Activated CD4-positive, alpha-beta T cell treated with anti-CD3 and anti-CD28 coated beads for 4 hours (primary cell): Measurements from ENCODE around the gene LINC00237.

Source experiments
- DNase-seq, 2 donors: peaks; one replicate each; pipeline ENCODE4 v3.0.0-alpha.2; 2020

LINC00237 gene

GRCh38 chr20:21092806-21093205 lies 13.4 kb downstream of the LINC00237 start:
- DNase-seq = no peak

DNA sequence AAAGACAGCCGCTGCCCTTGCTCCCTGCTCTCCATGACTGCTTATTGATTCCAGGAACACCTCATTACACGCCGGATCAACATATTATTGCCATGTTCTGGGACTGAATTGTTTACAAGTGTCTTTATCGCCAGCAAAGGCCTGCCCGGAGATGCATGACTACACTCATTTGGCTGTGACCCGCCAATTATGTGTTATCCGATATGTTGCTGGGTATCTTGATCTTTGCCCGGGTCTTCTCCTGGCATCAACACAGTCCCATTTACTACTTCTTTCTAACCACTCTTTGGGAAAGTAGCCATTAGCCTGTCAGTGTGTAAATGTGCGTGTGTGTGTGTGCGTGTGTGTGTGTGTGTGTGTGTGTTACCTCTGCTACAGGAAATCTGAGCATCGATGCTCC lies 15.4 kb downstream of the LINC00237 start:
- DNase-seq = no peak

DNA sequence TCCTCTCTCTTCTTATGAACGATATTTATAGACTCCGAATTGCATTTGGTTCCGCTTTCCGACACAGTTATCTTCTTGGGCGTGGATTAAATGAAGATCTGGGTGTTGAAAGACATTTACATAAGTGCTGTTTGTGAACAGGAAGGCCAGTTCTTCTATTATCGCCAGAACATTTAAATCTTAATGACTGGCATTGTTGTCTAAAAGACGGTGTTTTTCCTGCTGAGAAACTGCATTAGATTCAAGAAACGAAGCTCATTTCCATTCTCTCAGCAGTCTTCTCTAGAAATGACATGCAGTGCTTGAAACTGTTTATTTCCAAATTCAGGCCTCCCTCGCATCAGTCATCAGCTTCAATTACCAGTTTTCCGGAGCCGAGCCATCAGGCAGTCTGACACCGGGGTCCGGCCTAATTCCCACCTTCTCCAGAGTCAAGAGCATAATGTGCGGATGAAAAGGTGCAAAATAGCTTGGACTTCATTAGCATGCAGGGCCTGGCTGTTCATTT lies 16.0 kb downstream of the LINC00237 start:
- no peak for DNase-seq

- no peak for DNase-seq
Measured at GRCh38 chr20:21089391-21089790, 16.8 kb downstream of the LINC00237 start.

DNA sequence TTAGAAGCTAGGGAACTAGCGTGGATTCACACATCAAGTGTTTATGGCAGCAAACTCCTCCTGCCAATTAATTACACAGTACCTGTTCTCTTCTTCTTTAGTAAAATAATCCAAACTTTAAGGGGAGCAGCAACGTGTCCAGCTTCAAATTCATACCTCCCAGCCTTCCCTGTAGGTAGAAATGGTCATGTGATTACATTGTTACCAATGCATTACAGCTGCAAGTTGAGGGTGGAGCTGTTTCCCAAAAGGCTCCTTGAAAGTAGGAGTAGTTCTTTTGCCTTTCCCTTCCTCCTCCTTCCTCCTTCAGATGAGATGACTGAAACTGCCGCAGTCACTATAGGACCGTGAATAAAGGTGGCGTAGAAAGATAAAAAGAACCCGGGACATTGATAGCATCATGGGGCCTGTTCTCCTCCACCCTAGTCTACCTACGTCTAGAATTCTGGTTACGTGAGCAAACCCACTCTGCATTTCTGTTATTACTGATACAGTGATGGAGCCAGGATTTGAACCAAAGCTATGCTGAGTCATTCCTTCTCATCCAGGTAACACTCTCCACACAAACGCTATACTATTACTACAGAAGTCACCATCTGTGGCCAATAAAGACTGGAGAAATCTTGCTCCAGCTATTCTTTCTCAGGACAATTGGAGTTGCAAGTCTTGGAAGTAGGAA lies 18.2 kb downstream of the LINC00237 start:
- DNase-seq = no peak

DNA sequence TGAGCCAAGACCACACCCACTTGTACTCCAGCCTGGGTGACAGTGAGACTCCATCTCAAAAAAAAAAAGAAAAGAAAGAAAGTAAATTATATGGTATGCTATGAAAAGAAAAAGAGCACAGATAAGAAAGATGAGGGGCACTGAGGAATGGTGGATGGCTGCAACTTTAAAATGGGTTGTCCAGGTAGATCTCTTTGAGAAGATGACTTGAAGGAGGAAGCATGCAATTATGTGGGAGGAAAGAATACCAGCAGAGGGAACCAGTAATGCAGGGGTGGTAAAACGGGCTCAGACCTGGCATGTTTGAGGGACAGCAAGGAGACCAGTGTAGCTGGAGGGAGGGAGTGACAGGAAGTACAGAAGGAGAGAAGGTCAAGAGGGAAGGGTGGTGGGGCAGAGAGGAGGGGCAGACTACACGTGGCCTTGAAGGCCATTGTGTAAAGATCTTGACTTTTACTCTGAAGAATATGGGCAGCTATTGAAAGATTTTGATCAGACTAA lies 22.3 kb downstream of the LINC00237 start:
- no peak for DNase-seq

DNA sequence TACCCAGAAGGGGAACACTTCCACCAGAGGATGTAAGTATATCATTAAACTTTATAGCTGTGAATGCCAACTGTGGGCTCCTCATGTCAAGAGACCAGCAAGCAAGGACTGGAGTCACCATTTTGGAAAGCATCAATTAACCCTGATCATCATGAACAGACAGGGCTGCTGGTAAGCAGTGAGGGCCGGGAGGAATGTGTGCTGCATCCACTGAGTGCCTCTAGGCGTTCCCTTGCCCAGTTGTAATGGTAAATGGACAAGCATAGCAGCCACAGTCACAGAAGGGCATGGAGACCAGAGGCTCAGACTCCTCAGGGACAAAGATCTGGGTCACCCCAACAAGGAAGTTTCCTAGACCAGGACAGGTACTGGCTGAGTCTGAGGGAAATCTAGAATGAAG lies 23.6 kb downstream of the LINC00237 start:
- DNase-seq = no peak

- DNase-seq = no peak
Measured at GRCh38 chr20:21077809-21078345, 28.3 kb downstream of the LINC00237 start.

DNA sequence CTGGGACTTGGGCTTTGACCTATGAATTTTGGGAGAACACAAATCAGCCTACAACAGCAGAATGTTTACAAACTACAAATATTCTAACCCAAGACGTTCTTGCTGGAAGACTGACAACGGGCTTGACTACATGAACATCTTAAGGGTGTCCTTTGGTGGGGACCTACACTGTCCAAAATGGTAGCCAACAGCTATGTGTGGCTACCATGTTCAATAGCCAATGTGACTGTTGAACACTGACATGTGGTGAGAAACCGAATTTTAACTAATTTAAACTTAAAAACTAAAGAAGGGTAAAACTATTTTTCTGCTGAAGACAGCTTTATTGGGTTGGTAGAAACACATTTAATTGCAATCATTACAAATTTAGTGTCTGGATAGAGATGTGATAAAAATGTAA lies 30.1 kb downstream of the LINC00237 start:
- no peak for DNase-seq

DNA sequence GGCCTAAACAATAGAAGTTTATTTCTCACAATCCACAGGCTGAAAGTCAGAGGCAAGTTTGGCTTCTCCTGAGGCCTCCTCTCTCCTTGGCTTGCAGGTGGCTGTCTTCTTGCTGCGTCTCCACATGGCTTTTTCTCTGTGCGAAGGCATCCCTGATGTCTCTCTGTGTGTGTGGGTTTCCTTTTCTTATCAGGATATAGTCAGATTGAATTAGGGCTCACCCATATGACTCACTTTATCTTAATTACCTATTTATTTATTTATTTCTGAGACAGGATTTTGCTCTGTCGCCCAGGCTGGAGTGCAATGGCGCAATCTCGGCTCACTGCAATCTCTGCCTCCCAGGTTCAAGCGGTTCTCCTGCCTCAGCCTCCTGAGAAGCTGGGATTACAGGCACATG lies 30.7 kb downstream of the LINC00237 start:
- DNase-seq = no peak

DNA sequence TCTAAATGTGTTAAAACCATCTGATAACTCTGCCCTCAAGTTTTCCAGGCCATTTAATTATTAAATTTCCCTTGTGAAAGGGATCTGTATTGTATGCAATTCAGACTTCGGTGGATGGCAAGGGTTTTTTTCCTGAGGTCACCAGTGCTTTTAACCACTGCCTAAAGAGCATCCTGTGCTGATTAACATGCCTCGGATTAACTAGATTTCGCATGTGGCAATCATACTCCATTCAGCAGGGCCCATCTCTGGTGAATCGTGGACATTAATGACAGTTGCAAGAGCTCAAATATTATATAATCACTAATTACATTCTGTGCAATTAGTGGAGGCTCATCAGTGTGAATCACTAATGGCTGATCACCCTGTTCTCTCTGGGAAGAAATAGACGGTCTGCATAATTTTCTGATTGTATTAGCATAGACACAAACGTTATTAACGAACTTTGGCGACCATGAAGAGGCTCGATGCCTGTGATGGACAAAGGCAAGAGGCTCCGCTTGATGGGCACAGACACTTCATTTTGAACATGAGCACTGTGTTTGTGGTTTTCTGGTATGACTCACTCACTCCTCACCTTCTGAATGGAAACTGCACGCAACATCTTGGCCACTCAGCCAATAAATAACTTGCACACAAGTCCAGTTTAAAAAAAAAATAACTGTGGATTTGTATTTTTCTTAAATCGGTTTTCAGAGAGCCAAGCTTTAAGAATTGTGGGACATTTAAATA lies 31.4 kb downstream of the LINC00237 start:
- no peak for DNase-seq

GRCh38 chr20:21067255-21067654 lies 38.9 kb downstream of the LINC00237 start:
- DNase-seq = no peak

DNA sequence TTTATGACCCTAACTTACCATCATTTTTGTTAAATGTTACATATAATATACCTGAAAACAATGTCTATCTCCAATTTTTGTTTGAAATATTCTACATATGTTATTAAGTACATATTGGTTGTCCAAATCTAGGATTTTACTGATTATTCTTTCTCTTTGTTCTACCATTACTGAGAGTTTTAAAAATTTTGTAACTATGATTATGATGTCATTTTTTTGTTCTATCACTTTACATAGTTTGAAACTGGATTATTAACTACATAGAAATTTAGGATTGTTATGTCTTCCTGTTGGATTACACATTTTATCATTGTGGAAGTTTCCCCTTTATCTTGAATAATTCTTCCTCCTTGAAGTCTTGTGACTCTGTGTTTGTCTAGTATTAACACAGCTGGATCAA lies 41.2 kb downstream of the LINC00237 start:
- DNase-seq = no peak

- no peak for DNase-seq
Measured at GRCh38 chr20:21063276-21063675, 42.9 kb downstream of the LINC00237 start.

GRCh38 chr20:21053002-21053762 lies 53.0 kb downstream of the LINC00237 start:
- DNase-seq = no peak

- DNase-seq = no peak
Measured at GRCh38 chr20:21052686-21053001, 53.5 kb downstream of the LINC00237 start.

- DNase-seq = no peak
Measured at GRCh38 chr20:21052241-21052640, 53.9 kb downstream of the LINC00237 start.

GRCh38 chr20:21050710-21051109 lies 55.4 kb downstream of the LINC00237 start:
- DNase-seq = no peak

DNA sequence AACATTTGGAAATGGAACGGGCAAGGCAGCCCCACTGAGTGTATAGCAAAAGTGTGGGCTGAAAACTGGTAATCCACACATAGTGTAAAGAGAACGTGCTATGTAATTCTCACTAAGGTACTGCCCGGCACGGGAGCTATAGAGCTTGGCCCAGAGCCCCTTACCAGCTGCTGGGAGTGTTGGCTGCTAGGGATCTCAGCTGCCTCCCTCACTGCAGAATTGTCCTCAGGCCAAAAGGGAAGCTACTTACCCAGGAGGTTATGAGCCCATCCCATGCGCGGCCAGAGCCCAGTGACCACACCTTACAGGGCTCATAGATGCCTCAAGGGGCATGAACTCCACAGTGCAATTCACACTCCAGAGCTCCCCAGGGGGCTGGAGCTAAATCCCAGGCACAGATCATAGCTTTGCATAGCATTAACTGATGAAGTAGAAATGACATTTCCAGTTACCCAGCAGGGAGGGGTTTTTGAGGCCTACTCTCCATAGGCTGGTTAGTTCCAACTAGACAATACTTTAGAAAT lies 56.8 kb downstream of the LINC00237 start:
- DNase-seq = no peak

- DNase-seq = peak; percentile 6 to 45
Measured at GRCh38 chr20:21048841-21049273, 57.3 kb downstream of the LINC00237 start.

GRCh38 chr20:21047981-21048380 lies 58.2 kb downstream of the LINC00237 start:
- no peak for DNase-seq

DNA sequence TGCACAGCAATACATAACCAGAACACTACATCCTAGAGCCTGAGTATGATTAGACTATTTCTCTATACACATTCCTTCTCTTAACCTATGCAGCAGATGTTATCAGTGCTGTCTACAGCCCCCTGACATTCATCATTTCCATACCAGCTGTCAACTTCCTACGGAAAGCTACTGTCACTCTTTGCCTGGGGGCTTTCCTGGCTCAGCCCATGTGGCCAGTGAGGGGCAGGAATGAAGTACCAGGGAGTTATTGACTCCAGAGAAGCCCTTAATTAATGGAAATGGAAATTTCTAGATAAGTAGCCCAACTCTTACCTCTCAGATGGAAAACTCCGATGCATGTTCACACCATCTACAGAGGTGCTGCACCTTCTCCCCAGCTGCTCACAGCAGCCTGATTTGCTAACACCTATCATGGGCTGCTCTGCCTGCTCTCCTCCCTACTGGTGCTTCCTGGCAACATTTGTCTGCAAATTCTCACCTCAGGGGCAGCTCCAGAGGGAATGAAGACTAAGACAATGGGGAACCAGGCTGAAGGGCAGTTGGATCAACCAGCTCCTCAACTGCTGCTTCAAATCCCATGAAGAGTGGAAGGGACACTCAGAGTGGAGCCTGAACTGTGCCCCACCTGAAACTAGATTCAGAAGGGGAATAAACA lies 59.6 kb downstream of the LINC00237 start:
- DNase-seq = no peak
